CD1c-positive myeloid dendritic cell (primary cell): ENCODE measurements around the gene CNP.

Source experiments
- DNase-seq: peaks from one replicate; pipeline ENCODE4 v3.0.0-alpha.2; 2016; ENCODE audit errors: extremely low spot score

CNP gene

DNA sequence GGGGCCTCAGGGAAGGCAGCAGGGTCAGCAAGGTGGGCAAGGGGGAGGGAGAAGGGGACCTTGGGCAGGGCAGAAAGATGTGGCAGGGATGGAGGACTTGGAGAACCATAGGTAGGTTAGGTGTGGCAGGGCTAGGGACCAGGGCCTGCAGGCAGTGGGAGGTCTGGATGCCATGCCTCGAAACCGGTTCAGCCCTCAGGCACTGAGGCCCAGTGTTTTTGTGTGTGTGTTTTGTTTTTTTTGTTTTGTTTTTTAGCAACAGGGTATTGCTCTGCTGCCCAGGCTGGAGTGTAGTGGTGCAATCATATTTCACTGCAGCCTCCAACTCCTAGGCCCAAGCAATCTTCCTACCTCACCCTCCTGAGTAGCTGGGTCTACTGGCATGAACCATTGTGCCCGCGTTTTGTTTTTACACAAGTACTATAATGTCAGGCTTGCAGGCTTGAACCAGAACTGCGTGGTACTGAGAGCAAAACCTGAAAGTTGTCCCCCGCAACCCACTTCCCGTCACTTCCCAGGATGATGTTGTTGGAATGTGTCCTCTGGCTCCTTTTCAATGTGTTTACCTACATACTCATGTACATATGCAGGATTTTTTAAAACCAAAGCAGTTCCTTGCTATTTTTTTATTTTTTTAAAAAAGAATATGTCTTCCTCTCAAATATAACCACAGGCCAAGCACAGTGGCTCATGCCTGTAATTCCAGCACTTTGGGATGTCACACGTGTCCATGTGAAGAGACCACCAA is 23.8 kb upstream of the CNP start:
- no peak for DNase-seq

DNA sequence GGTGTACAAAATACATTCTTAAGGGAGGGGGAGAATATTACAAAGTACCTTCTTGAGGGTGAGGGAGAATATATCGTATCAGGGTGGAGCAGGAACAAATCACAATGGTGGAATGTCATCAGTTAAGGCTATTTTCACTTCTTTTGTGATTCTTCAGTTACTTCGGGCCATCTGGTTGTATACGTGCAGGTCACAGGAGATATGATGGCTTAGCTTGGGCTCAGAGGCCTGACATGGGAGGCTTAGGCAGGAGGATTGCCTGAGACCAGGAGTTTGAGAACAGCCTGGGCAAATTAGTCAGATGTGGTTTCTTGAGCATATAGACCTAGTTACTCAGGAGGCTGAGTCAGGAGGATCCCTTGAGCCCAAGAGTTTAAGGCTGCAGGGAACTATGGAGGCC is 23.1 kb upstream of the CNP start:
- no peak for DNase-seq

DNA sequence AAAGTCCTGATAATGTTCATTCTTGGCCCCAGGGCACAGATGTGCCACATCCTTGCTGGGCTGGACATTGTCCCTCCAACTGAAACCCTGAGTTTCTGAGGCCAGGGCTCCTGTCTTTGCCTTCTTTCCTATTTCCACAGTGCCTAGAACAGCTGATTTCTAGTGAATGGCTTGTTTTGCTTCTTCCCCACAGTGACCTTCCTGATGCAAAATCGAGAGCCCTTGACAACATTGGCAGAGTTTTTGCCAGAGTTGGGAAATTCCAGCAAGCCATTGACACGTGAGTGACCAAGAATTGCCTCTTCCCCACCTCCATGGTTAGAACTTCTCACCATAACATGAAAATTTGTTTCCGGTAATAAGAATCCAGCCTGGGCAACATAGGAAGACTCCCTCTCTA is 21.7 kb upstream of the CNP start:
- DNase-seq = no peak

DNA sequence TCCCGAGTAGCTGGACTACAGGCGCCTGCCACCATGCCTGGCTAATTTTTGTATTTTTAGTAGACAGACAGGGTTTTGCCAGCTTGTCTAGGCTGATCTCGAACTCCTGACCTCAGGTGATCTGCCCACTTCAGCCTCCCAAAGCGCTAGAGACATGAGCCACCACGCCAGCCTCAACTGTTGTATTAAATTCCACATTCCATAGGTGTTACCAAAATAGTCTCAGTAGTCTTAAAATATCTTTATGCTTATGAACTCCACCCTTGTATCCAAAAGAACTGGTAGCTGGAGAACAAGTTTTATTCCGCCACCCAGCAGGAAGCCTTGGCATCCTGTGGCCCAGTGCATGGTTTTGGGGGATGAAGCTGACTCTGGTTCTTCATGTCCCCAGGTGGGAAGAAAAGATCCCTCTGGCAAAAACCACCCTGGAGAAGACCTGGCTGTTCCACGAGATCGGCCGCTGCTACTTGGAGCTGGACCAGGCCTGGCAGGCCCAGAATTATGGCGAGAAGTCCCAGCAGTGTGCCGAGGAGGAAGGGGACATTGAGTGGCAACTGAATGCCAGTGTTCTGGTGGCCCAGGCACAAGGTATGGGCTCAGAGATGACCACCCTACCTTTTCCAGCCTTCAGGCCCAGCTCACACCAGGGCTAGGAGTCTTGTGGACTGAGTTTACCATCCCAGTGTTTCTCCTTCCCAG is 17.7 kb upstream of the CNP start:
- DNase-seq = no peak

DNA sequence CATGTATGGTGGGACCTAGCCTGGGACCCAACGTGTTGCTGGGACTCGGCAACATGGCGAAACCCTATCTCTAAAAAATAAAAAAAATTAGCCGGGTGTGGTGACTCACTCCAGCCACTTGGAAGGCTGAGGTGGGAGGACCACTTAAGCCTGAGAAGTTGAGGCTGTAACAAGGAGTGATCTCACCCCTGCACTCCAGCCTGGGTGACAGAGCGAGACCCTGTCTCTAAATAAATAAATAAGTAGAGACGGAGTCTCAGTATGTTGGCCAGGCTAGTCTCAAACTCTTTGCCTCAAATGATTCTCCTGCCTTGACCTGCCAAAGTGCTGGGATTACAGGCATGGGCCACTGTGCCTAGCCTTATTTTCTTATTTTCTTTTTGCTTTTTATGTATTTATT is 10.1 kb upstream of the CNP start:
- no peak for DNase-seq

DNA sequence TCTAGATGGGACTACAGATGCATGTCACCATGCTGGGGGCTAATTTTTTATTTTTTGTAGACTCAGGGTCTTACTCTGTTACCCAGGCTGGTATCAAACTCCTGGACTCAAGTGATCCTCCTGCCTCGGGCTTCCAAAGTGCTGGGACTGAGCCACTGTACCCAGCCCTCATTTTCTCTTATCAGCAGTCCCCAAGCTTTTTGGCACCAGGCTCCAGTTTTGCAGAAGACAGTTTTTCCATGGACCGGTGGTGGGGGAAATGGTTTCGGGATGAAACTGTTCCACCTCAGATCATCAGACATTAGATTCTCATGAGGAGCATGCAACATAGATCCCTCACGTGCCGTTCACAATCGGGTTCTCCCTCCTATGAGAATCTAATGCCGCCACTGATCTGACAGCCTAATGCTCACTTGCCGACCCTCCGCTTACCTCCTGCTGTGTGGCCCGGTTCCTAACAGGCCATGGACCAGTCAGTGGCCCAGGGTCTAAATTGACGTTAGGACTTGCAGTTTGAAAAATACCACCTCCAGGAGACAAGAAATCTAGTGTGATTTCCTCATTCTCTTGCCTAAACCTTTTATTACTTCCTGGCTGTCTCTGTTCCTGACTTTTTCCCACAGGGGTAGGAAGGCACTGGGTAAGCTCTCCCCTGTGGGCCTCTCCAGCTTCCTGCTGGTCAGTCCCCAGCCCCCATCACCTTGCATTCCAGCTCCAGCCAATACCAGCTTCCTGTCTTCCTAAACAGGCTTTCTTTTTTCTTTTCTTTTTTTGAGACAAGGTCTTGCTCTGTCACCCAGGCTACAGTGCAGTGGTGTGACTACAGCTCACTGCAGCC is 9.3 kb upstream of the CNP start:
- no peak for DNase-seq

DNA sequence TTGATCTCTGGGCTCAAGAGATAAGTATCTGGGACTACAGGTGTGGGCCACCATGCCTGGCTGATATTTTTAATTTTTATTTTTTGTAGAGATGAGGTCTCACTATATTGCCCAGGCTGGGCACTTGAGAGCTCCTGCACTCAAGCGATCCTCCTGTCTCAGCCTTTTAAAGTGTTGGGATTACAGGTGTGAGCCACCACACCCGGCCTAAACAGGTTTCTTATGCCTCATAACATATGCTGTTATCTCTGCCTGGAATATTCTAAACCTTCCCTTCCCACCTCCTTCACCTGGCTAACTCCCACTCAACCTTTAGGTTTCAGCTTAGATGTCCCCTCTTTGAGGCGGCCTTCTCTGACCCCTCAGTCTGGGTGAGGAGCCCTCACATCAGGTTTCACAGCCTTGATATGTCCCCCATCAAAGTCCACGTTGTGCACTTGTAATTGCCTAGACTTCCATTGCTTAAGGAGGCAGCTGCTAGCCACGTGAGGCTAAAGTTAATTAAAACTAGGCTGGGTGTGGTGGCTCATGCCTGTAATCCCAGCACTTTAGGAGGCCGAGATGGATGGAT is 8.6 kb upstream of the CNP start:
- no peak for DNase-seq

DNA sequence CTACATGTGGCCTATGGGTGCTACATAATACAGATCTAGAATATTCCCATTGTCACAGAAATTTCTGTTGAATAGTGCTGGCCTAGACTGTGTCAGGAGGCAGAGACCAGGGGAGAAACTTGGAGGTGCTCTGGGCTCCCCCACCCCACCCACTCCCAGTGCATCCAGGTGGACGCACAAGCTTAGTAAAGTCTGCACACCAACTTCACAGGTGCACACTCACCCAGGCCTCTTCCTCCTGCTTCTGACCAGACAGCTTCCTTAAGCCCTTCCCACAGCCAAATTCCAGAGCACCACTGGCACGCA is 7.6 kb upstream of the CNP start:
- no peak for DNase-seq

DNA sequence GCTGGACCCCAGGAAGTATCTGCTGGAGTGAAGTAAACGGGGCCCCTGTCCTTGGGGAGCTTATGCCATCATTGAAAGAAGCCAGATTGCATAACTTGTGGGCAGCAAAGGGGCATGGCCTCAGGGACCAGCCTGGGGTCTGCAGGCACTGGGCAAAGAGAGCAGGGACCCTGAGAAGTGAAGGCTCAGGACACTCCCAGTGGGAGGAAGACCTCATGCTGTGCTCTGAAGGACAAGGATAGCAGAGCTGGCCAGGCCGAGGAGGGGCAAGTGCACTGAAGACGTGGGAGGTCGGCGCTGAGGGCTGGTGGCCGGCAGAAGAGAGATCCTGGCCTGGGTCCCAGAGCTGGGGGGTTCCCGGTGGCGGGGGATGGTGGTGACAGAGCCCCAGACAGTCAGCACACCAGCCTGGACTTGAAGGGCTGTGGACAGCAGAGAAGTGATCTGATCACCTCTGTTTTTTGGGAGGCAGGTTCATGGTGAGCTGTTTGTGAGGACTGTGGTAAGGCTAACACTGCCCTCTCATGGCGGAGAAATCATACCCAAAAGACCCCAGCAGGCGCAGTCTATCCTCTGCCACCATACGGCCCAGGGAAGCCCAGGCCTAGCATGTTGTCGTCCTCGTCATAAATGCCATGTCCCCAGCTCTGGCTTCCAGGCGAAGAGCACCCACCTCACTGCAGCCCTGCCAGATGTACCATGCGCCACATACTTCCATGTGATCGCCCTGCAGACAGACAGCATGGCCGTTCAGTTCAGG is 7.1 kb upstream of the CNP start:
- no peak for DNase-seq

DNA sequence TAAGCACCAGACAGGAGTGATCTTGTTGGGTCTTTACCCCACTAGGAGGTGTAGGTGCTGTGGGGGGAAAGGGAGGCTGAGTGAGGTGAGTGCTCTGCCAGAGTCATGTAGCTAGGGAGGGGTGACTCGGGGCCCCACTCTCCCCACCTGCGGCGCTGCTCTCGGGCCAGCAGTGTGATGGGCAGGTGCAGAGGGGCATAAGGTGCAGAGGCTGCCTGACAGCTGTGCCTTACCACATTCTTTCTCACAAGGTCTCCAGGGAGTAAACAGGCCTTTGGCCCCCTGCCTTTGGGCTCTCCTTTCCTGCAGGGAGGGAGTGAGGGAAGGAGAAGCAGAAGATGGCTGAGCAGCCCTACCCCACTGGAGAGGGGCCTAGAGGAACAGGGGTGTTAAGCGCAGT is 4.5 kb upstream of the CNP start:
- DNase-seq = no peak

DNA sequence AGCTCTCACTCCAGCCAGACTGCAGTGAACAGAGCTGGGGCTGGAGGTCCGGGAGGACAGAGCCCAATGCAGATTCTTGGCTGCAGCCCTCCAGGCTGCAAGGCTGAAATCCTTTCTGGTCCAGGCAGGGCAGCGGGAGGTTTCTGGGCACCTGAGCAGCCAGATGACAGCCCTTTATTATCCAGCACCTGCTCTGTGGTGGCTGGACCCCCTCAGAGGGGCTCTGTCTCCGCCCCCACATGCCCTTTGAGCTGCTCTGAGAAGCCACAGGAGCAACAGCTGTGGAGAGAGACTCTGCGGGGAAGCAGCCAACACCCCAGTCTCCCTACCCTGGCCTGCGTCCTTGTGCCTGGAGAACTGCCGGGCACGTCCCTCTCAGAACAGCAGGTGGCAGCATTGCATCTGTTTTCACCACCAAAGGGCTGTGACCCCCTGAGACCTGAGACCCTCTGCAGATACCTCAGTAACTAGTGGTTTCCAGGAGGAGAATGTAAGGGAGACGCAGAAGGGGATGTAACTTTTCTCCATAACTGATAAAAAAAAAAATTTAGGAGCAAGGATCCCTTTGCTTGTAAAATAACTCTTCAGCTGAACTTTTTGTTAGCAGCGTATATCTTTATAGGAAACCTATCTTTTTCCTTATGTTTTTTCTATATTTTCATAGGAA is 3.7 kb upstream of the CNP start:
- peak; percentile 67 for DNase-seq

DNA sequence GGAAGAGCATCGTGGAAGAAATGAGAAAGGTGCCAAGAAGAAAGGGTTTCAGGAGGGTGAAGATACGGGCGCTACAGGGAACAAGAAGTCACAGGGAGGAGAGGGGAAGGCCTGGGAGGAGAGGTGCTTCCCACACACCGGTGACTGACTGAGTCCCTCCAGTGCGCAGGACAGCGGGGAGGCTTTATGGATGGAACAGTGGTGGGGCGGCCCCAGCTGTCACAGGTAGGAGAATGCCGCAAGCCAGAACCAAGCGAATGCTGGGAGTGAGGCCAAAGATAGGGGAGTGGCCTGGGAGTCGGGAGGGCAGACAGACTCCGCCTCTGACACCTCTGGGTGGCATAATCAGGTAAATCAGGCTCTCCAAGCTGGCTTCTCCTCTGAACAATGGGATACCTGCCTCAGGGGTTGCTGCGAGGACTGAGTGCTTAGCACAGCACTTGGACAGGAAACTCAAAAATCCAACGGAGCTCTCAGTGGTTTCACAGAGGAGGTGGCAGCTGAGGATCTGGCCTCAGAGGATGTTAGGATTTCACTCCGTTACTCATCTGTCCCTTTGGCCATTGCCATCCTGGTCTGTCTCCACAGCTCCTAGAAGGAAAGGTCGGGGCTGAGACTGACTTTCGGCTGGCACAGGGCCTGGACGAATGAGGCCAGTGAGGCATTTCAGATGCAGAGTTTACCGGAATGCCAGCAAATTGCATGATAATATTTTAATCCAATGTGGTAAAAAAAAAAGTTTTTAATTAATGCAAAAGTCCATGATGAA is 717 bp upstream of the CNP start:
- DNase-seq = peak; percentile 42

DNA sequence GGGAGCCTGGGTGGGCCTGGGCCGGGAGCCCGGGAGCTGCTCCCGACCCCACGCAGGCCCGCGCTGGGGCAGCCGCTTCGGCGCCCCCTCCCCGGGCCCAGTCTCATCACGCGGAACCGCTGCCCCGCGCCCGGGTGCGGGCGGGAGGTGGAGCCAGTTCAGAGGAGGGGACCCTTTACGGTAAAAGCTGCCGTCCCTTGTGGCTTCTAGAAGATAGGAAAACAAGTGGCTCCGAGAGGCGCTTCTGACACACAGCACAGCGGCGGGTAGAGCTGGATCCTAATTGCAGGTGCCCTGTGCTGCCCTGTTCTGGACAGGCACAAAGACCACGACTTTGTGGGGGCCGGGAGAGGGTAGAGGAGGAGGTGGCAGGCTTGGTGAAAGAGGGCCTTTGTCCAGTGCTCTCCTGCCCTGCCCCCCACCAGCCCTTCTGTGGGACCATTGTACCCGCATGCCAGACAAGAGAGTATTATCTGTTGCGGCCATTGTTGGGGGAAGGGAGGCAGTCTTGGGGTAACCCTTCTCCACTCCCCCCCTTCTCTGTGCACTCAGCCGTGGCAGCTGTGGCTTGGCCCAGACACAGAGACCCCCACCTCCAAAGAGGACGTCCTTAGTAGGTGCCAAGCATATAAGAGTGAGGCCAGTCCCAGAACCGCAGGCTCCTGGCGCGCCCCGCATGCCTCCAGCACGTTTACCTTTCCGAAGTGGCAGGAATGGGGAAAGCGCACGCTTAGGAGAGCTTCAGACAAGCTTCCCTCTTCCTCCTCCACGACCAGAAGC is 736 bp downstream of the CNP start:
- no peak for DNase-seq

DNA sequence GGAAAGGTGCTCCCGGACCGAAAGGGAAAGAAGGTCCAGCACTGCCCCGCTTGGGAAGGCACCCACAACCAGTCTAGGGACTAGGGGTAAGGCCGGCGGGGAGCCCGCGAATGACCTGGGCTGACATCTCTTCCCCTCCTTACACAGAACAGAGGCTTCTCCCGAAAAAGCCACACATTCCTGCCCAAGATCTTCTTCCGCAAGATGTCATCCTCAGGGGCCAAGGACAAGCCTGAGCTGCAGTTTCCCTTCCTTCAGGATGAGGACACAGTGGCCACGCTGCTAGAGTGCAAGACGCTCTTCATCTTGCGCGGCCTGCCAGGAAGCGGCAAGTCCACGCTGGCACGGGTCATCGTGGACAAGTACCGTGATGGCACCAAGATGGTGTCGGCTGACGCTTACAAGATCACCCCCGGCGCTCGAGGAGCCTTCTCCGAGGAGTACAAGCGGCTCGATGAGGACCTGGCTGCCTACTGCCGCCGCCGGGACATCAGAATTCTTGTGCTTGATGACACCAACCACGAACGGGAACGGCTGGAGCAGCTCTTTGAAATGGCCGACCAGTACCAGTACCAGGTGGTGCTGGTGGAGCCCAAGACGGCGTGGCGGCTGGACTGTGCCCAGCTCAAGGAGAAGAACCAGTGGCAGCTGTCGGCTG is 1.5 kb downstream of the CNP start:
- no peak for DNase-seq

DNA sequence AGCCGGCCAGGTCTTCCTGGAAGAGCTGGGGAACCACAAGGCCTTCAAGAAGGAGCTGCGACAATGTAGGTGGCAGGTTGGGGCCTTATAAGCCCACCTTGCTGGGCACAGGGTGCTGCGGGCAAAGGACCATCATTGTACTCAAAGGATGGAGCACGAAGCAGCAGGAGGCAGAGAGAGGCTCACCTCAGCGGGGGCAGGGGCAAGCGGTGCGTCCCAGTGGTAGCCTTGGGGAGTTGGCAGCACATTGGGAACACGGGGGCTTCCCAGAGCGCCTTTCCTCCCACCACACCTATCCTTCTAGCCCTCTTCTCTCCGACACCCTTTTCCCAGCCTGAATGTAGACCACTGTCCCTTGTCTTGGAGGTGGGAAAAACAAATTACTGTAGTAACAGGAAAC is 2.1 kb downstream of the CNP start:
- no peak for DNase-seq

DNA sequence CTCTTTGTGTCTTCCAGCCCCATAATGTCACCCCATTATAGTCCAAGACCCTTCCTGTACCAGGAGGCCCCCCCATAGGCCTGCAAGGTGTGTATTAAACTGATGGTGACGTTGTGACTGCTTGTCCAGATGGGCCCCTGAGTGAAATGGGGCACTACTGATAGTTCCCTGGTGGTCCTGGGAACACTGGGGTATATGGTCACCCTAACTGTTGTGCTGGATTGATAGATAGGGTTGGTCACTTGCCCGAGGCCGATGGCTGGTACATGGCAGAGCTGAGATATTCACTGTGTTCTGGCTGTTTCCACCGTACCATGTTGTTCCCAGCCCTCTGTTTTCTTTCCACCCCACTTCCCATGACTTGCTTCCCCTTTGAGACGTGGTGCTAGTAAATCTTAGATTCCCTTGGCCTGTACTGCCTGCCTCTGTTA is 4.3 kb downstream of the CNP start:
- DNase-seq = no peak

DNA sequence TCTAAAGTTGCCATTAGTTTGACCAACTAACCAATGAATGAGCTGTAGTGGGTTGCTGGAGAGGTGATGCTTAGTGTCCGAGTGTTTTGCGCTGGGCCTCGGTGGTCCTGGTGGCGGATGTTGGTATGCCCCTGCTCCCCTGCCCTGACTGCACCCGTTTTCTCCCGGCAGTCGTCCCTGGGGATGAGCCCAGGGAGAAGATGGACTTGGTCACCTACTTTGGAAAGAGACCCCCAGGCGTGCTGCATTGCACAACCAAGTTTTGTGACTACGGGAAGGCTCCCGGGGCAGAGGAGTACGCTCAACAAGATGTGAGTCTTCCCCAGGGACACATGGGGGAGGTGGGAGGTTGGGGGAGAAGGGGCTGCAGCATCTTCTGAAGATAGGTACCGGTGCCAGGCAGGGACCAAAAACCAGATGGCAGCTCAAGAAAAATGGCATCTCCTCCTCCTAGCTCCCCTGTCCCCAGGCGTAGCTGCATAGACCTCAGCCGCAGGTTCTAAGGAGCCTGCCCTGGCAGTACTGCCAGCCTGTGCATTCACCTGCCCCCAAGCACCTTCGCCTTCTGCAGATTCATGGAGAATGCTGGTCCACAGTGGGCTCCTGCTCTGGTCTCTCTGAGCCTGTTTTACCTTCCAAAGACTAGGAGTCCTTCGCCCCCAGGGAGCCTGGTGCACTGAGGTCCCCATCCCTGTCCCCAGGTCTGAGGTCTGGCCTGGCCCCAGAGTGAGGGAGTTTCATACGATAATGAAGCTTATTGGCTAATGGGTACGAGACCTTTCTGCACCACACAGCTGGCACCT is 5.3 kb downstream of the CNP start:
- no peak for DNase-seq
